HG02610 (cell line): Measurements from ENCODE around the gene VAMP2.
"Not testable (repeated sequence)": the region's sequence is repeated elsewhere in the genome, so short reads cannot be mapped to it uniquely, and the experiment has no call there.

ENCODE experiments used
- ATAC-seq: cut with Tn5 transposase; IDR thresholded peaks from one replicate; pipeline ENCODE4 v1.9.1; 2021; ENCODE audit warnings: mild to moderate bottlenecking, moderate library complexity; ENCODE audit not compliant: unreplicated experiment

The VAMP2 gene

DNA sequence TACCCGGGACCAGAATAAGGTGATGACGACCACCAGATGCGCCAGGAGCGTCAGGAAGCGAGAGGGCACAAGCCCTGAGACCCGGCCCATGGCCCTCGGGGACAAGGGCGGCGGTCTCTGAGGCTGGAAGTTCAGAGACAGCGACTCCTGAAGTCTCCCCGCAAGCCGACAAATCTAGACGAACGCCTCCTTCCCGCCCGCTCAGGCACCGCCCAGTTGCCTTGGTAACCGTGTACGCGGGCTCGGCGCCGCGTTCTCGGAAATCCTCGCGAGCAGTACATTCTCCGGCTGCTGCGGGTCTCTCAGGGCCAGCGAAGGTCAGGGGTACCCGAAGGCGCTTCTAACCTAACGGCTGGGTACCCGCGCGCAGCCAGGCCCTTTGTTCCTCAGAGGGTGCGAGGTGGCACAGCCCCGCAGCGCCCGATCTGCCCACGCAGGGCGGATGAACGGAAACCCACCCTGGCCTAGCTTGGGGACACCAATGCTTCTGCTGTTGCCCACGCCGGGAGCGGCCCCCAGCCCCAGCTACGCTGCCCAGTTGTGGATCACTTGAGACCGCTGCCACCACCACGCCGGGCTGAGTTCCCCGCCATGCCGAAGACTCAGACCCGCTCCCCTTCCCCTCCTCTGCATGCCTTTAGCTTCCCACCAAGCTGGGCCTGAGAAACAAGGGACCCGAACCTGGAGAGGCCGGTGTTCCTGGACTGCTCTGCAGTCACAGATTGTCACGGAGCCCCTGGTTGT lies 13.6 kb upstream of the VAMP2 start, which contains the start of gene TMEM107:
Gene TMEM107, minus strand, starts transcription at position 184 of the 744 bp plus-strand sequence. Its CDS starts 94 bp downstream, at position 90.
- ATAC-seq = peak; percentile 35

DNA sequence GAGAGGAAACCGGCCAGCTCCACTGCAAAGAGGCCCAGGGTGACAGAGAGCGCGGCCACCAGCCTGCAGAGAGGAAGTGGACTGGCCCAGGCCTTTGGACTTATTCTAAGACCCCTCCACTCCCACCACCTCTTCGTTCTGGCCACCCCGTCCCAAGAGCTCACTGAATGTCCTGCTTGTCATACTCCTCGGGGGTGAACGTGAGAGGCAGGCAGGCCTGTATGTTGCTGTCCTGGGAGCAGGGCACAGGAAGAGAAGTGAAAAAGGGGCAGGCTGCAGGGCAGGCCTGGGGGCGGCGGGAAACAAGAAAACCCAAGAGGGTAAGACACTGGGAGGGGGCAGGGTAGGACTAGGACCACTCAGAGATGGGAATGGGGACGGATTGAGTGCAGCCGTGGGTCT lies 13.0 kb upstream of the VAMP2 start:
- peak; percentile 2 for ATAC-seq

DNA sequence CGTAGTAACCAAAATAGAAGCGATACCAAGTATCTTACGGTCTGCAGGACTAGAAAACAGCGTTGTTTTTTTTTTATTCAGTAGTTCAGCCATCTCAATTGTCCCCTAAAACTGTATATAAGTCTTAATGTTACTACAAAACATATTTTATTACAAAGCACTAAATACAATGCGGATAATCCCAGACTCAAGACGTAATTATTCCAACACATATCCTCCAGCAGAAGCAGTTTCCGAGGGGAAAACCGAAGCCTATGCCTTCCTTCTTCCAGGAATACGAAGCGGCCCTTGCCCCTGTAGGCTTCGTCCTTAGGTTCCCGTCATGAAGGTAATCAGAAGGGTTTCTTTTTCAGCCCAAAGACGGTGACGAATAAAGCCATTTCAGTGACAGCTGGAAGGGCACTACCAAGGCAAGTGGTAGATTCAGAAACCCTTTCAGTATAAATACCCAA lies 11.1 kb upstream of the VAMP2 start:
- no peak for ATAC-seq

DNA sequence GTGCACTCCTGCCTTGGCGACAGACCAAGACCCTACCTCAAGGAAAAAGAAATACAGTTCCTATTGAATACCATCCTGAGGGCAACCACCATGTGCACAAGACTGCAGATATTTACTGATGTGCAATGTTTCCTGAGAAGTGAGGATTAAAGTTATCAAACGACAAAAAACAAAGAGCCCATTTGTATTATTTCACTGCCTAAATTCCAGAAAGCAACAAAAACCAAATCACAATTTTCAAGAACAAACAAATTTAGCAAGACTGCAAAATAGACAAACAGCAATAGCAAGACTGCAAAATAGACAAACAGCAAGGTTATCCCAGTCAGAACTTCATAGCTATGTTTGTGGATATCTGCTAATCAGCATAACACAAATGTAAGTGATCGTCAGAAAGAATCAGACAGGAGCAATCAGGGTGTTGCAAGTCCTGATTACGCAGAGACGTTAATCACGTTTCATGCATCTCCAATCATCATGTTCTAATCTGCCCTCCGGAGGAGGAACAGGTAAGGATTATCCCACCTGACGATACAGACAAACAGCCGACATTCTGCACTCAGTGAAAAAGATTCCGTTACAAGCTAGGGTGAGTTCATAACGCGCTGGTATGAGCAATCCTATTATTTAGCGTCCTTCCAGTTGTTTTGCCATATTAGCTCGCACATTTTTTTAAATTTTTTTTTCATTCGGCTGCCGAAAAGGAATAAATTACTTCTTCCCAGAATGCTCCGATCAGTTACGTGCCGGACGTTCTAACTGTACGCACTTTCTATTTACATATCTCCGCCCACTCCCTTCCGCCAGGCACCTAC lies 10.5 kb upstream of the VAMP2 start:
- peak; percentile 69 for ATAC-seq

DNA sequence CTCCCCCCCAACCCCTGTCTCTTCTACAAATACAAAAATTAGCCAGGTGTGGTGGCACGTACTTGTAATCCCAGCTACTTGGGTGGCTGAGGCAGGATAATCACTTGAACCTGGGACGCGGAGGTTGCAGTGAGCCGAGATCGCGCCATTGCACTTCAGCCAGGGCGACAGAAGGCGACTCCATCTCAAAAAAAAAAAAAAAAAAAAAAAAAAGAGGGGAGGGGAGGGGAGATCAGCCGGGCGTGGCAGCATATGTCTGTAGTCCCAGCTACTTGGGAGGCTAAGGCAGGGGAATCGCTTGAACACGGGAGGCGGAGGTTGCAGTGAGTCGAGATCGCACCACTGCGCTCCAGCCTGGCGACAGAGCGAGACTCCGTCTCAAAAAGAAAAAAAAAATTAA lies 7.4 kb upstream of the VAMP2 start:
- not testable (repeated sequence) for ATAC-seq

DNA sequence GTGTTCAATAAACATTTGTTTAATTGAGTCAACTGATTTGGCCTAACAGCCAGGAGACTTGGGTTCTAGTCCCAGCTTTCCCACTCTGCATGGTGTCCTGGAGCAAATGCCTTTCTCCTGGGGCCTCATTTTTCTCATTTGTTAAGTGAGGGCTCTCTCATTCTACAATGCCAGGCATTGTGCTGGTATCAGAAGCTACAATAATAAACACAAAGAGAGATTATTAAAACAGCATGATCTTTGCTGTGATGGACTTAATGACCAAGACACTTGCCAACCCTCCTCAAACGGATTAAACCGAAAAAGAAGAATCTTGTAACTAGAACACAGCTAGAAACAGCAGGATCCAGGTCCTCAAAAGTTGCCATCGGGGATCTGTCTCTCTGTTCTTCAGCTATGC lies 4.8 kb upstream of the VAMP2 start:
- ATAC-seq = no peak

DNA sequence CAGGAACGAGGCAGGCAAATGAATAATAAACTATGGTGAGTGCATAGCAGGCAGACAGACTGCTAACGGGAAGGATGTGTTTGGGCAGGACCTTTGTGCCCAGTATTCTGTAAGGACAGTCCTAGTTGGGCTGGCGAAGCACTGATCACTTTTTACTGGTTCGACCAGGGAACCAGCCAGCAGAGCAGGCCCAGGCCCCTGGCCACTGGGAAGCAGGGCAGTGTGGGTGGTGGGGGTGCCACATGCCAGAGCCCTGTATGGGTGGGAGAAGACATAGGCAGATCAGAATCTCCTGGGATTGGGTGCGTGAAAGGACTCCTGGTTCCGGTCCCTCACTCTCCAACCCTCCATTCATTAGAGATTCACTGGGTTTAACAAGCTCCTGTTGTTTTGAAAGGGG lies 4.0 kb upstream of the VAMP2 start:
- no peak for ATAC-seq

DNA sequence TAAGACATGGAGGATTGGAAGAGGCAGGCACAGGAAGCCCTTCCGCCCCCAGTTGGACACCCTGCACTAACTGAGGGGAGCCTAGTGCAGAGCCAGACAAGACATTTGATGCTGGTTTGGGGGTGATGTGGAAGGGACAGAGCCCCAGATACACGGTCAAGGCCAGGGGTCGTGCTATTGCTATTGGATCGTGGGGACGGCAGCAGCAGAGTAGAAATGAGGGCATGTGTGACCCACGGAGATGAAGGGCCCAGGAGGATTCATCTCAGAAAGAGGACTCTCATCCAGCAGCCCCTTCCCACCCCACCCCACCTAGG lies 2.0 kb upstream of the VAMP2 start:
- ATAC-seq = no peak

DNA sequence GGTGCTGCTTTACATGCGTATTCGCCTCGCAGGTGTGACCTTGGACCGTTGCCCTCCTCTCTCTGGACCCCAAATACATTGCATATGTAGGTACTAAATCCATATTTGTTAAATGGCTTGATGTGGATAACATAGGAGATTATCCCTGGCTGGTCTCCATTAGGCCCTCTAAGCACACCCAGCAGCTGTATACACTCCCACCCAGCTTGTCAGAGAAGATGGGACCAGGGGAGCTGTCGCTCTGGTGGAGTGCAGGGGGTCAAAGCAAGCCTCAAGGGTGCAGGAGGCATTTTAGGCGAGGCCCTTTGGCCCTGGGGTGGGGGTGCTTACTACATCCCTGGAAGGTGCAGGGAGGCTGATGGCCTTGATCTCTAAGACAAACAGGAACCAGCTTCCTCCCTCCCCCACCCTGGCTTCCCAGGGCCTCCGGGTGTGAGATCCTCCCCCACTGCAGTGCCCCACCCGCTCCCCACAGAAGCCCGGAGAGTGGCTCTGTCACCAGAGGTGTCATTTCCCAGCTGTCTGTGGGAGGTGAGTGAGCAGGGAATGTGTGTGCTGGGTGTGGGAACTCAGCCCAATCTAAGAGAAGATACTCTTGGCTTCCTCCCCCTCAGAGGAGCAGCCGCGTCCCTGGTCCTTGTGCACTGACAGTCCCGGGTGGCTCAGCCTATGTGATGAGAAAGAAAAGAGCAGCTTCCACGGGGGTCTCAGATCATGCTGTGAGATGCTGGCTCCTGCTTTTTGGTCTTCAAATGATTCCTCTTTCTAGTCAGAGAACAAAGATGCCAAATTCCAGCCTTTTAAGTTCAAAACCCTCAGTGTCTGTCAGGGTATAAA lies 1.4 kb upstream of the VAMP2 start:
- no peak for ATAC-seq

DNA sequence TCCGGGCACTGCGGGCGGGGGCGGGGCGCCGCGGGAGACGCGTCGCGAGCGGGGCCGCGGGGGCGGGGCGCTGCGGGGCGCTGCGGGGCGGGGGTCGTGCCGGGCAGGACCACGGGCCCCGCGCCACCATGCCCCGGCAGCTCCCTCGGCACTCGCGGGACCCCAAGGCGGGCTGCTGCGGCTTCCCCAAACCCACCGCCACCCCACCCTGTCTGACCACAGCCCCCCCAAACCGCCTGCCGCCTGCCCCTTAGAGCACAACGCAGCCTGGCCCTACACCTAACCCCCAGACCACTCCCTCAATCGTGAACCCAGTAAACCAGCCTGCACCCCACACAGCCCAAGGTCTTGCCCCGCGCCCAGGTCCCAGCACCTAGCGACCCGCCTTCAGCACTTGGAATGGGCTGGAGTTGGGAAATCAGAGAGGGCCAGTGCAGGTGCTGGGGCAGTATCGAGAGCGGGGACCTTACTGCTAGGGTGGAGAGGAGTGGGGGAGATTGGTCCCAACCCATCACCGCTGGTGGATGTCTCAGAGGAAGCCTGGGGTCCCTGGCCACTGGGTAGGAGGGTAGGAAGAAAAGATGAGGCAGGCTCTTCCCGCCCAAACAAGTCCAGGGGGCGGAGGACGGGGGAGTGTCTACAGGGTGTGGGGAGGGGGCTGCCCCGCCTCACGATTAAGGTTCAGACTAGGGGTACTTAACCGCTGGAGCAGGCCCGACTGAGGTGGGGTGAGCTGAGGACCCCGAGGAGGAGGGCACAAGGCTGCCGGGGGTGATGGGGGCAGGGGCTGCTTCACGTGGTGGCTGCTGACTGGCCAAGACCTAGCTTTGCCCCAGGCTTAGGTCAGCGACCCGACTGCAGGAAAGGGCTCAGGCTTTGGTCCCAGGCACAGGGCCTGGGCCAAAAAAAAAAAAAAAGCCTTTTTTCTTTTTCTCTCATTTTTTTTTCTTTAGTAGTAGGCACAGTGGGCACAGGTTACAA lies 539 bp upstream of the VAMP2 start:
- no peak for ATAC-seq

DNA sequence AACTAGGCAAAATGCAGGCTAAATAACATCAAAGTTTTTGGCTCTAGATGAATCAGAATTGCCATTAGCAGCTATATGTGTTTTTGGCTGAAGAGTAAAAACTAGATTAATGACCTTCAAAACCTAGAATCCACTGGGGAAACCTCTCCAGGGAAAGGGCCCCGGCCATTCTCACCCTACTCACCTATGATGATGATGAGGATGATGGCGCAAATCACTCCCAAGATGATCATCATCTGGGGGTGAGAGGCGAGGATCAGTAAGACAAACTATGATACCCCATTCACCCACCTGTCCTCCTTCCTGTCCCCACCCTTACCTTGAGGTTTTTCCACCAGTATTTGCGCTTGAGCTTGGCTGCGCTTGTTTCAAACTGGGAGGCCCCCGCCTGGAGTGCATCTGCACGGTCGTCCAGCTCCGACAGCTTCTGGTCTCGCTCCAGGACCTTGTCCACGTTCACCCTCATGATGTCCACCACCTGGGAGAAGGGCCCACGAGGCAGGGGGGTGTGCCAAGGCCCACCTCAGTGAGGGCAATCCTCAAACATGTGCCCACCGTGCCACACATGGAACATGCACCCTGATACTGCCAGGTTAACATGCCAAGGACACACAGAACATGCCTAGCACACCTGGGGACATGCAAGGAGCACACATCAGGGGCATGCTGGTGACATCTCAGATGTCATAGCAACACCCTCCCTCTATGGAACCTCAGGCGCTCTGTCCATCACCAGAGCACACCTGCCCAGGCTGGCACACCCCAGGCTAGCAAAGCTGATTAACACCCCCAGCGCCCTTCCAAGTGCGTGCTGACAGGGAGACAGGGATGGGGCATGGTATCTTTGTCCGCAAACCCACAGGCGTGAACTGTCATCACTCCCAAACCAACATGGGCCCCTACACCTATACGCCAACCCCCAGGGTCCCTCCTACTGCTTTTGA lies 1.2 kb downstream of the VAMP2 start:
- ATAC-seq = no peak

DNA sequence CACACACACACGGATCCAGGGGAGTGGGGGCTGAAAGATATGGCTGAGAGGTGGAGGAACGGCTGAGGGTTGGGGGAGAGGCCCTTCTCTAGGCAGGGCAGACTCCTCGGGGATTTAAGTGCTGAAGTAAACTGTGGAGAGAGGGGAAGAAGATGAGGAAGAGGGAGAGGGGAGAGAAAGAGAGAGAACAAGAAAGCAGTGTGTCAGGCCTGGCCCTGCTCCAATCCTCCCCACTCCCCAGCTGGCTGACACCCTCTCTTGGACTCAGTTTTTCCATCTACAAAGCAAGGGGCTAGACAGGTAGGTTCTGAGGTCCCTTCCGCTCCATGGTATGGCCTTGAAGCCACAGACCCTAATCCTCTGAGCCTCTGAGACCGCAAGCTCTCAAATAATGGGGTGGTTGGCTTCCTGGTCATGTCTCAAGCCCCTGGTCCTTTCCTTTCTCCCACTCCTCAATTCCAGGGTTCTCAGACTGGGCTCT lies 2.0 kb downstream of the VAMP2 start:
- ATAC-seq = no peak

DNA sequence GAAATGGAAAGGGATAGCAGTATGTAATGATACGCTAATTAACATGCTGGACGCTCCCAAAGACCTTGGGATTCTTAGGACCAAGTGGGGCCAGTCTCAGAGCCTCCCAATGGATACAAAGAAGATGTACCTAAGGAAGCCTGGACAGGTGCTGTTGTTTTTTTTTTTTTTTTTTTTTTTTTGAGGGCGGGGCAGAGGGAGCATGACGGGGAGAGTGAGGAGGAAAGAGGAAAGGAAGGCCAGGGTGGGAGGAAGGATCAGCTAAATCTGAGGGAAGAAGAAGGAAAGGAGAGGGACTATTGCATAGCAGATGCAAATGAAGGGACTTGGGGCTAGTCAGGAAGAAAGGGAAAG lies 2.5 kb downstream of the VAMP2 start:
- no peak for ATAC-seq

DNA sequence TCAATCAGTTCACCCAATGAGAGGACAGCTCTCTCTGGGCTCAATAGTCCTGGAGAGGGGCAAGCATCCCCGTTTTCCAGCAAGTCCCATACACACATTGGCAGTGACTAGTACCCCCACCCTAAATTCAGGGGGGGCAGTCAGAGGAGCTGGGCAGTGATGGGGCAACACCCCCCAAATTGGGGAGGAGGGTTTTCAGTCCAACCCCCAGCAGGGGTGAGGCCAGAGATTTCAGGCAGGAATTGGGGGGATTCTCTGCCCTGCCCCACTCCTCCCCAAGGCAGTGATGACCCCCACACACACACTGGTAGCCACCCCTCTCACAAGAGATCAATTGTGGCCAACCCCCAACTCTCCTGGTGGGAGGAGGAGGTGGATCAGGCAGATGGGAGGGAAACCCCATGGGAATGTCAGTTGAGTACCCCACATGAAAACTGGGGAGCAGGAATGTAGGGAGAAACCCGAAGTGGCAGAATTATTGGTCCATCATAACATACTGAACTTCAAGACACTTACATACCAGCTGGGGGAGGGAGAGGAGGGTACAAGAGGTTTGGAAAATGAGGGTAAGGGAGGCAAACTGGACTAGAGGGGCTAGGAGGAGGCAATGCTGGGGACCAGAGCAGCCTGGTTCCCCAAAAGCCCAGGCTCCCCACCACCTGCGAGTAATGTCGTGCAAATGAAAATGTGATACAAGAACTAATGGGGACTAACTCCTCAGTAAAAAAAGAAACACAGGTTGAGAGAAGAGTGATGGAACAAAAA lies 3.1 kb downstream of the VAMP2 start:
- no peak for ATAC-seq

DNA sequence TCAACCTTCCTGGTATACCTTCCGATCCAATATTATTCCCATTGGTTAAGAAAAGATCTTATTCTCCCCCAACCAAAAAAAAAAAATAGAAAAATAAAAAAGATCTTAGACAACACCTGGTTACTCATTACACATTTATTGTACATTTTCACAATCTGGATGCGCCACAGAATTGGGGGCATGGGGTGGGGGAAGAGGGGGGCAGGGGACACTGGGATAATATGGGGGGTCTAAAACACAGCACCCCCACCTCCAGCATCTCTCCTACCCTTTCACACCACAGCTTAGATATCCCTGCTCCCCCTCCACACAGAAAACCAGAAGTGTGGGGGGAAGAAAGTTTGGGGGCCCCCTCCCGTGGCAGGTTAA lies 3.7 kb downstream of the VAMP2 start:
- ATAC-seq = no peak

DNA sequence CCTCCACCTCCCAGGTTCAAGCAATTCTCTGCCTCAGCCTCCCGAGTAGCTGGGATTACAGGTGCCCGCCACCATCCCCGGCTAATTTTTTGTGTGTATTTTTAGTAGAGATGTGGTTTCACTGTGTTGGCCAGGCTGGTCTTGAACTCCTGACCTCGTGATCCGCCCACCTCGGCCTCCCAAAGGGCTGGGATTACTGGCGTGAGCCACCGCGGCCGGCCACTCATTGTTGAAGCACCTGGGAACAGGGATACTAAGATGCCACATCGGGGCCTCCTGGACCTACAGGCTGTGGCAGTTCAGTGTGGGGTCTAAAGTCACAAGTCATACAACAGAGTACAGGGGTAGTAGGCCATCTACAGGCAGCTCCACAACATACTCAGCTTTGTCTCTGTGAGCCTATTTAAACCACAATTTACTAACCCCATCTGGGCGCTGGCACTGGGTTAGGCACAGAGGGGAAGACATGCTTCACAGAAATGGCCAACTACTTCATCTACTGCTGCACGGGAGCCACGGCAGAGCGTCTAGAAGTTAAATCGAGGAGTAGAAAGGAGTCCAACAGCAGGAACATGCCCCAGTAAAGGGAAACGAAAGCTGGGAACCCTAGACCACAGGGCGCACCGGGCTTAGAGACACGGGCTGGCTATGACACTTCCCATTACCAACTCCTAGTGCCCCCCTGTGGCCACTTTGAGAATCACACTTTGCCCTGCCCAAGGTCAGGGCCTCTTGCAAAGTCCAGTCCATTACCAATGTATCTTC lies 4.3 kb downstream of the VAMP2 start:
- no peak for ATAC-seq

DNA sequence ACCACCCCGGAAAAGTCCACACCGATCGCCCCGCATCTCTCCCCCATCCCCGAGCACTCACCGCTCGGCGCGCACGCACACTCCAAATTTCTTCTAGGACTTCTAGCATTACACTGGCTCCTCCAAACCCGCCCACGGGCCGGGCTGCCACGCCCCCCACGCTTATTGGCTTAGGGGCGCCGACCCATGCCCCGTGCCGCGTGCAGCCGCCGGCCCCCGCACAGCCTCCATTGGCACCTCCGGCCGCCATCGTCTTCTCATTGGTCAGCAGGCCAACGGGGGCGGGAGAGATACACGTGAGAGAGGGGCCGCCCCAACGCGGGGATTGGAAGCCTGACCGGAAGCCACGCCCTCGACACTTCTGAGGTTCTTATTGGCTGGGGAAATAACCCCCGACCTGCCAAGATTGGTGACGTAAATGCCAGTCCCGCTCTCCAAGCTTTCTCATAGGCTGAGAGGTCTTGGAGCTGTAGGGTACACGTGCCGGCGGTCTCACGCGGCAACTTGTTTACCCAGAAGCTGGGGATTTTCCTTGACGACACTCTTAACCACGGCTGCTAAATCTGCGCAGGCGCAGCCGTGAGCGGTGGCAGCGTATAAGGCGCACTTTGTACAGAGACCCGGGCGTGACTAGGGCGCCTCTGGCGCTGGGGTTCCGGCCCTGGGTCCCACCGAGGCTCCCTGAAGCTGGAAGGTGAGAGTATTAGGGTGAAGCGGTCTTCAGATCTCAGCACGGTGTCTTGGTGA lies 6.3 kb downstream of the VAMP2 start:
- ATAC-seq = peak; percentile 69
